Calu3 (cell line): Measurements from ENCODE around the gene TBC1D24. TPM values are rescaled to one million over a fixed set of nuclear protein-coding genes. Genes with fewer than 3 reads are reported as not detected.

Source experiments
- Bru-seq: library from RNA; stranded (reverse); fragments of 400-500 nt; gene quantifications from one replicate; lab custom pipeline; 2021; lab: Mats Ljungman, UMichigan
- BruChase-seq, 2 experiments: library from RNA; stranded (reverse); fragments of 400-500 nt; gene quantifications; one replicate each; lab custom pipeline; 2021; lab: Mats Ljungman, UMichigan
- BruUV-seq: library from RNA; stranded (reverse); fragments of 400-500 nt; replicated peaks from 2 replicates; lab custom pipeline; 2021; lab: Mats Ljungman, UMichigan
- CTCF ChIA-PET: fragments of 300-600 bp; sonication (Branson Sonifier 250); formaldehyde crosslinking; loops from one replicate; lab custom pipeline; 2022; ENCODE audit warnings: antibody characterized with exemption; lab: Charles Lee
- DNase-seq: peaks from one replicate; pipeline ENCODE4 v3.0.0; 2022
- H3K27ac Mint-ChIP-seq: one replicate; pipeline ENCODE4 v1.8.0; 2022; ENCODE audit warnings: mixed read lengths; ENCODE audit not compliant: unreplicated experiment
- H3K27me3 Mint-ChIP-seq: one replicate; pipeline ENCODE4 v1.8.0; 2022; ENCODE audit warnings: mixed read lengths; ENCODE audit not compliant: unreplicated experiment
- H3K36me3 Mint-ChIP-seq: one replicate; pipeline ENCODE4 v1.8.0; 2022; ENCODE audit warnings: mild to moderate bottlenecking, moderate library complexity, mixed read lengths; ENCODE audit not compliant: insufficient read depth, unreplicated experiment
- H3K4me1 Mint-ChIP-seq: one replicate; pipeline ENCODE4 v1.8.0; 2022; ENCODE audit warnings: mild to moderate bottlenecking, low read depth, mixed read lengths; ENCODE audit not compliant: unreplicated experiment
- H3K4me3 Mint-ChIP-seq: one replicate; pipeline ENCODE4 v1.8.0; 2022; ENCODE audit warnings: mild to moderate bottlenecking, low read depth, moderate library complexity, mixed read lengths; ENCODE audit not compliant: unreplicated experiment
- H3K9me3 Mint-ChIP-seq: one replicate; pipeline ENCODE4 v1.8.0; 2022; ENCODE audit warnings: low read depth, mixed read lengths; ENCODE audit not compliant: unreplicated experiment
- intact Hi-C: fragments of 100-400 bp; cut with micrococcal nuclease; formaldehyde crosslinking; loops from one replicate; pipeline ENCODE4 v1.10.0; 2022; ENCODE audit not compliant: unreplicated experiment
- long read RNA-seq: library from polyadenylated mRNA; stranded (forward); transcript quantifications from one replicate; pipeline ENCODE4 v2.0.0, GENCODE V29; 2022
- total RNA-seq: library from RNA; stranded (reverse); gene quantifications from 2 replicates; pipeline ENCODE4 v1.2.3, GENCODE V29; 2022
- TF ChIP-seq, protein P1 (sequence below): fragments of 200-600 bp; IDR thresholded peaks from one replicate; pipeline ENCODE4 v1.8.0; 2022; ENCODE audit warnings: antibody characterized with exemption; ENCODE audit not compliant: unreplicated experiment

TBC1D24 gene
- total RNA-seq (31.3 and 33.3 TPM in 2 replicates), Bru-seq, nascent RNA (percentile 50 among the genes with signal in this experiment), BruChase-seq, experiment 1, labeled RNA remaining after a 6-hour chase (percentile 82 among the genes with signal in this experiment), BruChase-seq, experiment 2, labeled RNA remaining after a 2-hour chase (percentile 74 among the genes with signal in this experiment)
- long read RNA-seq, partial matches to known transcripts = 1 of 4 reads
- long read RNA-seq, other reads (novel, unspliced or antisense) = 3 of 4 reads

DNA sequence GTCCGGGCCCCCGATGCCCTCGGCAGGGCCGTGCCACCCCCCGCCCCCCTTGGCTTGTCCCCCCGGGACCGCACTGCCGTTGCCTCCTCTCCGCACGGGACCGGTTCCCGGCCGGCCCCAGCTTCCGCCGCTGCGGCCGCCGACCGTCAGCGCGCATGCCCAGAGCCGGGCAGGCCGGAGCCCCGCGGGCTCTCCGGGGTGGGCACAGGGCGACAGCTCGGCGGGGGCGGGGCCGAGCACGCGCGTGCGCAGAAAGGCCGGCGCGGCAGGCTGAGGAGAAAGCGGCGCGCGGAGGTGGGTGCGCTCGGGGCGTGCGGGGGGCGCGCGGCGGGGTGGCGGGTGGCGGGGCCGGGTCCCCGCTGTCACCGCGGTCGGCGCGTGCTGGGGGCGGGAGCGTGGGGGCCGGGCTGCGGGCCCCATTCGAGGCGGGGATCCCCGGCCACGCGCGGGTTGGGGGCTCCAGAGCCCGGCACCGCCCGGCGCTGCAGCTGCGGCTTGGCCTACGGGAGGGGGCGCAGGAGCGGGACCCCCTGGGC, at the start of gene TBC1D24:
Gene TBC1D24 (plus strand): TSS at position 251 of the 536 bp plus-strand sequence. CDS start 21,022 bp downstream, outside the sequence.
- DNase-seq = peak; percentile 95
- CTCF ChIA-PET = no interaction called here
- Mint-ChIP-seq H3K36me3 (peaks cover 32% of the 10 kb centered on the region), H3K27me3 (peaks cover 30% of the 10 kb centered on the region), H3K9me3 (no peaks in the 10 kb centered on the region), H3K4me1 (peaks cover 31% of the 10 kb centered on the region), H3K27ac (peak within 1 kb of the TSS; percentile 36), H3K4me3 (peak within 1 kb of the TSS; percentile 79)
- no TSS peak for BruUV-seq
- intact Hi-C loops = no loop called here
- TF ChIP-seq, protein P1, sequence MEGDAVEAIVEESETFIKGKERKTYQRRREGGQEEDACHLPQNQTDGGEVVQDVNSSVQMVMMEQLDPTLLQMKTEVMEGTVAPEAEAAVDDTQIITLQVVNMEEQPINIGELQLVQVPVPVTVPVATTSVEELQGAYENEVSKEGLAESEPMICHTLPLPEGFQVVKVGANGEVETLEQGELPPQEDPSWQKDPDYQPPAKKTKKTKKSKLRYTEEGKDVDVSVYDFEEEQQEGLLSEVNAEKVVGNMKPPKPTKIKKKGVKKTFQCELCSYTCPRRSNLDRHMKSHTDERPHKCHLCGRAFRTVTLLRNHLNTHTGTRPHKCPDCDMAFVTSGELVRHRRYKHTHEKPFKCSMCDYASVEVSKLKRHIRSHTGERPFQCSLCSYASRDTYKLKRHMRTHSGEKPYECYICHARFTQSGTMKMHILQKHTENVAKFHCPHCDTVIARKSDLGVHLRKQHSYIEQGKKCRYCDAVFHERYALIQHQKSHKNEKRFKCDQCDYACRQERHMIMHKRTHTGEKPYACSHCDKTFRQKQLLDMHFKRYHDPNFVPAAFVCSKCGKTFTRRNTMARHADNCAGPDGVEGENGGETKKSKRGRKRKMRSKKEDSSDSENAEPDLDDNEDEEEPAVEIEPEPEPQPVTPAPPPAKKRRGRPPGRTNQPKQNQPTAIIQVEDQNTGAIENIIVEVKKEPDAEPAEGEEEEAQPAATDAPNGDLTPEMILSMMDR = no peak

DNA sequence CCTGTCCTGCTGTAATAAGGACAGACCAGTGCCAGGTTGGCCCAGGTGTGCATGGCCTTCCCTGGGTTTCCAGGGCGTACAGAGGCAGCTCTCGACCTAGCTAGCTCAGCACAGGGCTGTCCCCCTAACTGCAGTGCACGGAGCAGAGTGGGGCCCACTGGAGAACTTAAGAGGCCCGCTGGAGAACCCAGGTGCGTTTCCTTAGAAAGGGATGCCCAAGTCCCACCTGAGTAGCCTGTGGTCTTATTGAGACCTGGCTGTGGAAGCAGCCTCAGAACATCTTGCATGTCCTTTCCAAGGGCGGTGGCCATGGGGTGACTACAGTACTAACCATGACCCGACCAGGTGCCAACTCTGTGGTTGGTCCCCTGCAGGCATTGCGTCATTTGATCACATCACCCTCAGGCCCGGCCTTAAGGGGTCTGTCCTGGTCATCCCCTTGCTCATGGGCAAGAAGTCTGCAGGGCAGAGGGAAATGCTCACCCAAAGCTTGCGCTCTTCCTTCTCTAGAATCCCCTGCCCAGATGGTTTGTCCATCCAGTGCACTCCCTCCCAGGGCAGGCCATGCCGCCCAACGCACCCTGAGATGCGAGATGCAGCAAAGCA, 49.0 kb upstream of the TBC1D24 start:
- TF ChIP-seq, protein P1 = no peak
- Mint-ChIP-seq H3K27ac (no peak overlapping the region), H3K9me3 (no peaks in the 10 kb centered on the region), H3K36me3 (peaks cover 35% of the 10 kb centered on the region), H3K4me3 (no peak overlapping the region), H3K4me1 (peaks cover 30% of the 10 kb centered on the region), H3K27me3 (peaks cover 14% of the 10 kb centered on the region)
- intact Hi-C loops = no loop called here
- CTCF ChIA-PET = no interaction called here
- no TSS peak for BruUV-seq
- no peak for DNase-seq

DNA sequence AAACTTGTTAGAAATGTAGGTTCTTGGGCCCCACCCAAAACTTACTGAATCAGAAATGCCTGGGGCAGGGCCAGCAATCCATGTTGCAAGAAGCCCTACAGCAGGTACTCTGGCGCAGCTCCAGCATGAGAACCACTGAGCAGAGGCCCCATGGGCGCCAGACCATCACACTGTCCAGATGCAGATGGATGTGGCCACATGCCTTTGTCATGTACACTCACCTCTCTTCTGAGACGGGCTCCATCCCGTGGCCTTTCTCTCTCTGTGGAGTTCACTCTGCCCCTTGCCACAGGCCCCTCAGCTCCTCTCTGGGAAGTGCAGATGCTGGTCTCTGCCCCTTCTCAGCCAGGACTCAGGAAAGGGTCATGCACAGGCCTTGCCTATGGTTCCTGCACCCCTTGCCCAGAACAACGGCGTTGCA, 48.0 kb upstream of the TBC1D24 start:
- no TSS peak for BruUV-seq
- Mint-ChIP-seq H3K27ac (no peak overlapping the region), H3K27me3 (peaks cover 3% of the 10 kb centered on the region), H3K36me3 (peaks cover 35% of the 10 kb centered on the region), H3K4me1 (peaks cover 33% of the 10 kb centered on the region), H3K4me3 (no peak overlapping the region), H3K9me3 (no peaks in the 10 kb centered on the region)
- TF ChIP-seq, protein P1 = no peak
- CTCF ChIA-PET = no interaction called here
- no peak for DNase-seq
- intact Hi-C loops = no loop called here

DNA sequence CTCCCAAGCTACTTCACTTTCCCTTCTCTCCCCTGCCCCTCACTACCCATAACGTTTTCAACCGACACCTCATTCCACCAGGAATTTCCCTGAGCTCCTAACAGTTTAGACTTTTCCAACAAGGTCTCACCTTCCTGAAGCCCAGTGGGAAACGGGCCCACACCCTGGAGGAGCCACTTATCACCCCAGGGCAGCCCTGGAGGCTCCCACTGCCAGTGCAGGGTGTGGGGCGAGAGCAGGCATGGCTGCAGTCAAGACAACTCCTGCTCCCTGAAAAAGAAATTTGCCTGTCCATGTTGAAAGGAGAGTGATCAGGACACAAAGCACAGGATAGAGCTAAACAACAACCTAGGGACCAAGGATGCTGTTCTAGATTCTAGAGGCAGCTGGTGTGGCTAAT, 47.4 kb upstream of the TBC1D24 start:
- Mint-ChIP-seq H3K4me1 (peaks cover 33% of the 10 kb centered on the region), H3K27ac (peak overlapping the region; percentile 78), H3K4me3 (peak overlapping the region; percentile 79), H3K9me3 (no peaks in the 10 kb centered on the region), H3K27me3 (no peaks in the 10 kb centered on the region), H3K36me3 (peaks cover 35% of the 10 kb centered on the region)
- BruUV-seq = no TSS peak
- intact Hi-C loops = no loop called here
- CTCF ChIA-PET = no interaction called here
- TF ChIP-seq, protein P1 = no peak
- DNase-seq = no peak
